Gastroesophageal sphincter (tissue), 2 donors: ENCODE results near the gene RAB33B.

Source experiments
- EP300 ChIP-seq: sonication (generic); formaldehyde crosslinking; IDR thresholded peaks from one replicate; pipeline ENCODE4 v1.6.1; 2017; ENCODE audit warnings: antibody characterized with exemption, mild to moderate bottlenecking
- POLR2A ChIP-seq, 2 donors: fragments of 450-650 bp; IDR thresholded peaks; one replicate each; pipeline ENCODE4 v1.6.1; 2017; ENCODE audit warnings: antibody characterized with exemption in 2 of 2, mild to moderate bottlenecking in 2 of 2, moderate library complexity in 1 of 2
- POLR2AphosphoS5 ChIP-seq: sonication (generic); formaldehyde crosslinking; IDR thresholded peaks from one replicate; pipeline ENCODE4 v1.6.1; 2017; ENCODE audit warnings: antibody characterized with exemption

- TF ChIP-seq POLR2A (IDR thresholded peaks at IDR 0.05) (no peak), POLR2AphosphoS5 (no peak), EP300 (no peak)
Observed at GRCh38 chr4:139410312-139410711, 43.6 kb upstream of the RAB33B start.
